ENCODE results near the gene KLHL29.

DNA sequence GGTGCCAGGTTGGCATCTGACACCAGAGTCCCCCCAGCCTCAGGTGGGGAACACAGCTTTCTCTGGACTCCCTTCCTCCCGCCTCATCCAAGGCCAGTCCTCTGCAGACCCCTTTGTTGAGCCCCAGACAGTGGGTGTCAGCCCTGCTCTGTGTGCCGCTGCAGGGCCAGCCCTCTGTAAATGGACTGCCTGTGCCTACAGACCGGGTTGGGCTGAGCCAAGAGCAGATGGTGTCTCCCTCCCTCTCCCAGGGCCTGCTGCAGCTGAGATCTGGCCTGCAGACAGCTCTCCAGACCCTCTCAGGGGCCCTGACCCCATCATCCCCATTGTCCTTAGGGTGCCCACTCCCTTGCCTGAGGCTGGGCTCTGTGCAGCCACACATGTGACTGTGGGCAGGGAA is 160.8 kb downstream of the KLHL29 start:
- TF ChIP-seq POLR2A (IDR thresholded peaks at IDR 0.05), result no peak
- TF ChIP-seq, protein P1, sequence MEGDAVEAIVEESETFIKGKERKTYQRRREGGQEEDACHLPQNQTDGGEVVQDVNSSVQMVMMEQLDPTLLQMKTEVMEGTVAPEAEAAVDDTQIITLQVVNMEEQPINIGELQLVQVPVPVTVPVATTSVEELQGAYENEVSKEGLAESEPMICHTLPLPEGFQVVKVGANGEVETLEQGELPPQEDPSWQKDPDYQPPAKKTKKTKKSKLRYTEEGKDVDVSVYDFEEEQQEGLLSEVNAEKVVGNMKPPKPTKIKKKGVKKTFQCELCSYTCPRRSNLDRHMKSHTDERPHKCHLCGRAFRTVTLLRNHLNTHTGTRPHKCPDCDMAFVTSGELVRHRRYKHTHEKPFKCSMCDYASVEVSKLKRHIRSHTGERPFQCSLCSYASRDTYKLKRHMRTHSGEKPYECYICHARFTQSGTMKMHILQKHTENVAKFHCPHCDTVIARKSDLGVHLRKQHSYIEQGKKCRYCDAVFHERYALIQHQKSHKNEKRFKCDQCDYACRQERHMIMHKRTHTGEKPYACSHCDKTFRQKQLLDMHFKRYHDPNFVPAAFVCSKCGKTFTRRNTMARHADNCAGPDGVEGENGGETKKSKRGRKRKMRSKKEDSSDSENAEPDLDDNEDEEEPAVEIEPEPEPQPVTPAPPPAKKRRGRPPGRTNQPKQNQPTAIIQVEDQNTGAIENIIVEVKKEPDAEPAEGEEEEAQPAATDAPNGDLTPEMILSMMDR (IDR thresholded peaks at IDR 0.05), result no peak
